ENCODE results near the gene ZBTB40. TPM values are rescaled to one million over a fixed set of nuclear protein-coding genes. Genes with fewer than 3 reads are reported as not detected.

The ZBTB40 gene
- total RNA-seq, 1 experiment from 2014 or later, result 6.7 TPM

DNA sequence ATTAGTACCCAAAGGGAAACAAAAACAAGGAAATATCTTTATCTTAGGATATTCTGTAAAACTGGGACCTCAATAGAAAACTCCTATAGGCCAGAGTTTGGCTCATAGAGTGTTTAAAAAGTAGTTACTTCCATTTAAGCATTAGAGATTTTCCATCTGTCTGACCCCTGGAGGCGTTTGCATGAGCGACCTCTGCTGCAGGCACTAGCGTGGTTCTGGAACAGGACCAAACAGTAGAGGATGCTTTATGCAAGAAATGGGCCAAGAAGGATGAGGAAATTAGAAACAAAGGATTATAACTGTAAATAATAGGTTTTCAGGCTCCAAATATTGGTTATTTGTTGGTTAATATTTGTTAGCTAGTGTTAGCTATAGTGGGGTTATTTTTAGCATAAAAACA is 5.7 kb downstream of the ZBTB40 start:
- no peak for DNase-seq (ENCODE audit: low read depth)
- in situ Hi-C loops (cut with HindIII; ENCODE audit: low pct_unique_long_range_greater_than_20kb, low sequenced_read_pairs), result no loop called here

DNA sequence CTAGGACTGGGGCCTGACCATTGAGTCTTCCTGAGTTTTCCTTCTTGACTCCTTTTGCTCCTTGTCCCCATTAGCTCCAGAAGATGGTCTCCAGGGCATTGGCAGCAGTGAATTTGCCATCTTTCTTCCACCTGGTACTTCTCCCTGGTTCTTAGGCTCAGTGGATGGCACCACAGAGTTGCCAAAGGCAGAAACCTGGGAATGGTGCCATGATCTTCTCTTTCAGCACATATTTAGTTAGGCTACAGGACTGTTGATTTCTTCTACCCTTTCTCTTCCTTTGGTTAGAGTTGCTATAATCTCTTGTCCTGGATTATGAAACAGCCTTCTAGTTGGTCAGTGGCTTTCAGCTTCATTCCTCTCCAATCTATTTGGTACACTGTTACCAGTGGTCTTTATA is 6.2 kb downstream of the ZBTB40 start:
- in situ Hi-C loops (cut with HindIII; ENCODE audit: low pct_unique_long_range_greater_than_20kb, low sequenced_read_pairs), result no loop called here
- no peak for DNase-seq (ENCODE audit: low read depth)

DNA sequence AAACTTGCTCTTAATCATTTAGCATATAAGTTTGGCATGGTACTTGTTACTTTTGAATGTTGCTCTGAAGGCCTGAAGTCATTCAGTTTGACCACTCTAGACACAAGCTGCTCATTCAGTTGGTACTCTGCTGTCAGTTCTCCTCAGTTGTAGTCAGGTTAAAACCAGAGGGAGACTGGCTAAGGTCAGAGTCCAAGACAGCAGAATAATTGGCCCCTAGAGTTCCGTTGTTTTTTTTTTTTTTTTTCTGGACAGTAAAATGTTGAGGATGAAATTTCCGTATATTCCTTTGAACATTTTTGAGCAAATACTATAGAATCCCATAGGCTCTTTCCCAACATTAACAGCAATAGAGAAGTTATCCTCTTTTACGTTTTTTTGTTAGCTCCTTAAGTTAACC is 9.4 kb downstream of the ZBTB40 start:
- in situ Hi-C loops (cut with HindIII; ENCODE audit: low pct_unique_long_range_greater_than_20kb, low sequenced_read_pairs), result no loop called here
- DNase-seq (ENCODE audit: low read depth), result no peak

DNA sequence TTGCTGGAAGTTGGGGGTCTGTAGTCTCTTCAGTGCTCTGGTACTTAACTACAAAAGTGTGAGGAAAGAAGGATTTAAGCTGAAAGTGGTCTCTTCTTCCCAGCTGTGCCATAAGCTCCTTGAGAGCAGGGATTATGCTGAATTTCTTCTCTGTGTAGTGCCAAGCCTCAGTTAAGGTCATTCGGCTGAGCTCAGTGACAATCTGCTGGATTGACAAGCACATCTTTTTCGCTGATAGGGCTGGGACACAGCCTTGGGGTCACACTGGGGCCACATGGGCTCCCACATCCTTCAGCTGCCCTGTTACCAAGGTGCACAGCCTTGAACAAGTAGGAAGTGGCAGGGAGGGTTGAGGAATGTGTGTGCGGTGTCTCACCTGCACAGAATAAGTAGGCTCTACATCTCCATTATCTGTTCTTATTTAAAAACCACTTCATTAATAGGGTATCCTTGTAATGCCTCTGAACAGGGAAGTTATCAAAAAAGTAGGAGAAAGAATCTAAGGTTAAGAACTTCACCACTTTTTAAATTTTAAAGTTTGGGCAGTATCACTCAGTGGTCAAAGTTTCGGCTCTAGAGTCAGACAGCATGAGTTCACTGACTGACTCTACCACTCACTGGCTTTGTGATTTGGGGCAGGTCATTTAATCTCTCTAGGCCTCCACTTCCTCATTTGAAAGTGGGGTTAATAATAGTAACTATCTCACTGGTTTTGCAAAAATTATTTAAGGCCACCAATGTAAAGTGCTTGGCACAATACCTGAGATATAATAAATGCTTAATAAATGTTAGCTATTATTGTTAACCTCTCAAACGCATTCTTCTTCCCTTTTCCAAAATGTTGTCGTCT is 10.3 kb downstream of the ZBTB40 start:
- in situ Hi-C loops (cut with HindIII; ENCODE audit: low pct_unique_long_range_greater_than_20kb, low sequenced_read_pairs), result no loop called here

DNA sequence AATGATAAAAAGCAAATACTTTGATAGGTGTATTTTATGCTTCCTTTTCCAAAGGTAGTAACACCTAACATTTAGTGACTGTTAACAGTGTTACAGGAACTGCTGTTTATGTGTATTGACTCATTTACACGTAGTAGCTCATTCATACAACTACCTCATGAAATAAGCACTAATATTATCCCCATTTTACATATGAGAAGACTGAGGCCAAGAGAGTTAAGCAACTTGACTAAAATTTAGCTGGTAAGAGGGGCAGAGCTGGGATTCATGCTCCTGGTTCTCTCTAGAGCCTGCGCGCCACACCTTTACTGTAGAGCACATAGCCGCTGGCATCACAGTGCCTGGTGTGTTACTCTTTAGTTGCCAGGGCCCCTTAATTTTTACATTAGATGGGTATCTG is 11.3 kb downstream of the ZBTB40 start:
- in situ Hi-C loops (cut with HindIII; ENCODE audit: low pct_unique_long_range_greater_than_20kb, low sequenced_read_pairs), result no loop called here
- DNase-seq (ENCODE audit: low read depth), result no peak

More for the DNA sequence above, 10.3 kb downstream of the ZBTB40 start:
- no peak for DNase-seq (ENCODE audit: low read depth)

DNA sequence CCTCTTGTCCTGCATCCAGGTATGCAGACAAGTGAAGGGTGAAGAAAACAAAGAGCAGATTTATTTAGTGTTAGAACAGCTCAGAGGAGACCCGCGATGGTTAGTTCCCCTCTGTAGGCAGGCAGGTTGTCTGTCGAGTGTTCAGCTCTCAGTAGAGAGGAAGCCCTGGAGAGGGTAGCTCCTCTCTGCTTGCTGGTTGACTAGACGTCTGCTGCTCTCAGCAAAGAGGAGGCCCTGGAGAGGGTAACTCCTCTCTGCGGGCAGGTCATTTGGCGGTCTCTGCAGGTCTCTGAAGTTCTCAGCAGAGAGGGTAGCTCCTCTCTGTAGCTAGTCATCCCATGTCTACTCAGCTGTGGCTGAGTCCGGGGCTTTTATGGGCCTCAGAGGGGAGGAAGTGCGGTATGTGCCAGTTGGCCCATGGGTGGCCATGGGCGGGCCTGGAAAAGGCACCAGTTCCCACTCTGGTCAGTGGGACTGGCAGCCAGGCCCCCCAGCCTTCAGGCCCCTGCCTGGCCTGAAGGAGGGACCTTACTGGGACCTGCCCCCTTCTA is 13.4 kb downstream of the ZBTB40 start:
- in situ Hi-C loops (cut with HindIII; ENCODE audit: low pct_unique_long_range_greater_than_20kb, low sequenced_read_pairs), result no loop called here
- DNase-seq (ENCODE audit: low read depth), result no peak

DNA sequence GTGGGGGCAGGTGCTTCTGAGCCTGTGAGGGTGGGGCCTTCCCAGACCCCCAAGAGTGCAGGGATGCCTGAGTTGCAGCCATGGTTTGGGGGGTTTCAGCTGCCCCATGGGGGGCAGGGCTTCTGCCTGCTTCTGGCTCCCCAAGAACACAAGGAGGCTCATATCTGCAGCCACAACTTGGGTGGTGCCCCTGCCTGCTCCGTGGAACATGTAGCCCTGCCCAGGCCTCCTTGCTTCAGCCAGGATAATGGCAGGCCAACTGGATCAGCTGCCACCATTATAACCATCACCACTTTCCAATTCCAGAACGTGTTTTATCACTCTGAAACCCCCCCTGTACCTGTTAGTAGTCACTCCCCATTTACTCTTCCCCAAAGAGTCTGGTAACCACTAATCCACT is 14.0 kb downstream of the ZBTB40 start:
- DNase-seq (ENCODE audit: low read depth), result no peak
- in situ Hi-C loops (cut with HindIII; ENCODE audit: low pct_unique_long_range_greater_than_20kb, low sequenced_read_pairs), result no loop called here

DNA sequence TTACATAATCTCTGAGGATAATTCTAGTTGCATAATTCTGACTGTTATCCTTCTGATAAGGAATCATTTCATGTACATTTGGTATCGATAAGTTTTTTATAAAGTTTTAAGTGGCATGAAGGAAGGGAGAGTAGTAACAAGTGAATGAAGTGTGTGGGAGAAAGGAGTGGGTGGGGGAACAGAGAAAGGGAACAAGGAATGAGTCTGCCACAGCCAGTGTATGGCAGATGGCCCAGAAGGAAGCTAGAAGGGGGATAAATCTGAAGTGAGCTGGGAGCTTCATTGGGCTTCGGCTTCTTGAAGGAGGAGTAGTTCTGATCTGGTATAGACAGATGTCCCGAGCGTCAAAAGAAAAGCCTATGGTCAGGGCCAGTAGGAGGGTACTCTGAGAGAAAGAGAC is 18.6 kb downstream of the ZBTB40 start:
- DNase-seq (ENCODE audit: low read depth), result no peak
- in situ Hi-C loops (cut with HindIII; ENCODE audit: low pct_unique_long_range_greater_than_20kb, low sequenced_read_pairs), result no loop called here

DNA sequence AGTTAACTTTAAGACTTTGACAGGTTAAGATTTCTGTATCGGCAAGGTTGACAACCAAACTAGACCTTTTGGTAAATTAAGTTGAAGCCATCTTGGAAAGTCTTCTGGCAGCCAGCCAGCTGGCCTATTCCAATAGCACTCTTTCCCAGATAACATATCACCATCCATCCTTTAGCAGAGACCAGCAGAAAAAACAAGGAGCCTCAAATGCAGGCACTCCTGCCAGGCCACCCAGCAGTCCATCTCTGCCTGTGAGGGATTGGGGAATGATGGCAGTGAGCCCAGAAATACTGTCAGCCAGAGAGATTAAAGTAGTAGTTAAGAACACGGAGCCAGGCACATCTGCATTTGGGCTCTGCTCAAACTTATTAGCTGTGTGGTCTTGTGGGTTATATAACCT is 19.4 kb downstream of the ZBTB40 start:
- in situ Hi-C loops (cut with HindIII; ENCODE audit: low pct_unique_long_range_greater_than_20kb, low sequenced_read_pairs), result no loop called here
- DNase-seq (ENCODE audit: low read depth), result no peak

DNA sequence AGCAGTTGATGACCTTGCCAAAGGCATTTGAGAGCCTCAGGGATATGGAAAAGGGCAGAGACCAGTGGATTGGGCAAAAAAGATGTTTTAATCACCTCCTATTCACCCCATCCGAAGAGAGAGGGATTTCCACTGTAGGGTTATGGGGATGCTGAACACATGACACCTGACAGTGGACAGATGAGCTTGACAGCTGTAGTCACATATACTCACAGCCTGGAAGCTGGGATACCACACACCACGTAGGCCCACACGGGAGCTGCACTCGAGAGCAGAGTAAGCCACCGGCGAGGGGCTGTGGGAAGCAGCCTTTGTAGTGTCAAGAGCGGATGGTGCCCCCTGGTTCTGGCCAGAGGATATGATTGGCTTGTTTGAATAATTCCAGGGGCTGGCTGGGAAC is 20.0 kb downstream of the ZBTB40 start:
- DNase-seq (ENCODE audit: low read depth), result no peak
- in situ Hi-C loops (cut with HindIII; ENCODE audit: low pct_unique_long_range_greater_than_20kb, low sequenced_read_pairs), result no loop called here

DNA sequence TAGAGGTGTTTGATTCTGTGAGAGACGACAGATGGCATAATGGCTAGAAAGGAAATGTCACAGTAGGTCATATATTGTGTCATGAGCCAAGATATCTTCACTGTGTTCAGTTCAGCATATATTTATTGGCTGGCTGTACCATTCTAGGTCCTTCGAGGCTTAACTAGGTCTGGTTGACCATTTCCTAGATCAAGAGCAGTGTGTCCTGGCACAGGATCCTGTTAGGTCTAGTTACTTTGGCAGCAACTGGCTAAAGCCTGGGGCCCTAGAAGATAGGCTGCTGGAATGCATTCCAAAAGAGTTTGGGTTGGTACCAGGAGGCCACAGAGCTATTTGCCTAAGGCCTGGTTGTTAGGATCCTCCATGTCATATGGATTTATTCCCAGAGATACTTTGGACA is 20.9 kb downstream of the ZBTB40 start:
- DNase-seq (ENCODE audit: low read depth), result no peak
- in situ Hi-C loops (cut with HindIII; ENCODE audit: low pct_unique_long_range_greater_than_20kb, low sequenced_read_pairs), result no loop called here

DNA sequence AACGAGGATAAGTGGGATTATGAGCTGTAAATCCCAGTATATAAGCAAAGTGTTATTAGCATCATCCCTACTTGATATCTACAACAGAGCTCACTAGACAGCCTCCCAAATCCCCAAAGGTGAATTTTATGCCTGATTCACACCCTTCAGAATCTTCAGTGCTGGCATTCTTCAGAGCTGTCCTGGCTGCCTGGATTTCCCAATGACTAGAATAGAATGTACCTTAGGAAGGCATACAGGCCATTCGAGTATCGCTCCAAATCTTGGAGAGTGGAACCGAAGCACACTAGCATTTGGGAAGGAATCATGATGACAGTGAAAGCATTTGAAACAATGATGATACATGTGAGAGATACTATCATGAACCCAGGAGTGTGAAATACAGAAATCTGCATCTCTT is 22.3 kb downstream of the ZBTB40 start:
- DNase-seq (ENCODE audit: low read depth), result no peak
- in situ Hi-C loops (cut with HindIII; ENCODE audit: low pct_unique_long_range_greater_than_20kb, low sequenced_read_pairs), result no loop called here

DNA sequence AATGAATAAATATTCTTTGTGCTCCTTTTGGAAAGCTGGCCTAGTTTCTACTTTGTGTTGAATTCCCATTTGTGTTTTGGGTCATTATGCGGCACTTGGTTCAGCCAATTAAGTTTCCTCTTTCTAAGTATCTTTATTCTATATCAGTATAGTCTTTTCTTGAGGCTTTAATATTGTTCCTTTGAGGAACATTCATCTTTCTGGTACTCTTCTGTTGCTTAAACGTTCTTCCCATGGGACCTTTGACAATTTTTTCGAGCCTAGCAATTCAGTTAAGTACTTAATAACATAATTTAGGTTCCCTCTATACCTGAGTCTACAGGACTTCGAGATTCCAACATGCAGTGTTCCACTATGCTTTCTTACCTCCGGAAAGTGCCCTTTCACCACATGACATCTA is 24.9 kb downstream of the ZBTB40 start:
- in situ Hi-C loops (cut with HindIII; ENCODE audit: low pct_unique_long_range_greater_than_20kb, low sequenced_read_pairs), result no loop called here
- no peak for DNase-seq (ENCODE audit: low read depth)

DNA sequence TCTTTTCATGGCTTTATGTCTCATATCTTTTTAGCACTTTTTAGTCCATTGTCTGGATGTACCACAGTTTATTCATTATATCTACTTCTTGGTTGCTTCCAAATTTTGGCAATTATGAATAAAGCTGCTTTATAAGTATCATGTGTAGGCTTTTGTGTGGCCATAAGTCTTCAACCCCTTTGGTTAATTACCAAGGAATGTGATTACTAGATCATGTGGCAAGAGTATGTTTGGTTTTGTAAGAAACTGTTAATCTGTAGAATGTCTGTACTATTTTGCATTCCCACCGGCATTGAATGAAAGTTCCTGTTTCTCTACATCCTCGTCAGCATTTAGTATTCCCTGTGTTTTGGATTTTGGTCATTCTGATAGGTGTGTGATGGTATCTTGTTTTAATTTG is 31.5 kb downstream of the ZBTB40 start:
- no peak for DNase-seq (ENCODE audit: low read depth)
- in situ Hi-C loops (cut with HindIII; ENCODE audit: low pct_unique_long_range_greater_than_20kb, low sequenced_read_pairs), result no loop called here

DNA sequence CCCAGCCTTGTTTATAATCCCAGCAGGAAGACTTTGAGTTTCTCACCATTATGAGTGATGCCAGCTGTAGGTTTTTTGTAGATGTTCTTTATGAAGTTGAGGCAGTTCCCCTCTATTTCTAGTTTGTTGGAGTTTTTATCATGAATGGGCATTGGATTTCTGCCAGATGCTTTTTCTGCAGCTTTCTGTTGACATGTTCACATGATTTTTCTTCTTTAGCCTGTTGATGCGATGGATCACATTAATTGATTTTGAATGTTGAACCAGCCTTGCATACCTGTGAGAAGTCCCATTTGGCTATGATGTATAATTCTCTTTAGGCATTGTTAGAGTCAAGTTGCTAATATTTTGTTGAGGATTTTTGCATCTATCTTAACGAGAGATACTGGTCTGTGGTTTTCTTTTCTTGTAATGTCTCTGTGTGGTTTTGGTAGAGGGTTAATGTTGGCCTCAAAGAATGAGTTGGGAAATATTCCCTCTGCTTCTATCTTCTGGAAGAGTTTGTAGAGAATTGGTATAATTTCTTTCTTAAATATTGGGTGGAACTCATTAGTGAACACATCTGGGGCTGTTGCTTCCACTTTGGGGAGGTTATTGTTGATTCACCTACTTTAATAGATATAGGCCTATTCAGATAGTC is 33.2 kb downstream of the ZBTB40 start:
- DNase-seq (ENCODE audit: low read depth), result no peak

DNA sequence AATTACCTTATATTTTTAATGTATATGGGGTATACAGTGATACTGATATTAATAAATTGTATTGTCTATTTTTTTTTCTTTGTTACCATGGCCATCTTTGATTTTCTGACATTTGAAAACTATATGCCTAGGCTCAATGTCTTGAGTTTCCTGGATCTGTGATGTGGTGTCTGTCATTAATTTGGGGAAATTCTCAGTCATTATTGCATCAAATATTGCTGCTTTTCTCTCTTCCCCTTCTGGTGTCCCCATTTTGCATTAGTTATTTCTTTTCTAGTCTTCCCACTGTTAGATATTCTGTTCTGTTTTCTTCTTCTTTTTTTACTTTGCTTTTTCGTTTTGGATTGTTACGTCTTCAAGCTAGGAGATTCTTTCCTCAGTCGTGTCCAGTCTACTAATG is 33.8 kb downstream of the ZBTB40 start:
- in situ Hi-C loops (cut with HindIII; ENCODE audit: low pct_unique_long_range_greater_than_20kb, low sequenced_read_pairs), result no loop called here
- DNase-seq (ENCODE audit: low read depth), result no peak

More for the DNA sequence above, 33.2 kb downstream of the ZBTB40 start:
- in situ Hi-C loops (cut with HindIII; ENCODE audit: low pct_unique_long_range_greater_than_20kb, low sequenced_read_pairs), result no loop called here

DNA sequence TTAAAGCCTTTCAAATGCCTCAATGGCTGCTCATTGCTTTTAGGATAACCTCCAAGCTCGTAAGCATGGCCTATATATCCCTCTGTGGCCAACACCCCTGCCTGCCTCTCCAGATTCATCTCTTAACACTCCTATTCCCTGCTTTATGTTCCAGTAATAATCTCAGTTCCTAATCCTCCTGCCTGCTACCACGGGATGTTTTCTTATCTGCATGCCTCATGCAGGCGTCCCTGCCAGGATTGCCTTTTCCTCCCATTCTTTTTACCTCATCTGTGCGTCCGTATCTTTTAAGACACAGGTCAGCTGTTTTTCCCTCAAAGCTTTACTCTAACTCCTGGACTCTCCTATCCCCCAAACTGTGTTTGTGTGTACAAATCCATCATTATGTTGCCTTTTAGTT is 36.1 kb downstream of the ZBTB40 start:
- in situ Hi-C loops (cut with HindIII; ENCODE audit: low pct_unique_long_range_greater_than_20kb, low sequenced_read_pairs), result no loop called here
- DNase-seq (ENCODE audit: low read depth), result no peak

DNA sequence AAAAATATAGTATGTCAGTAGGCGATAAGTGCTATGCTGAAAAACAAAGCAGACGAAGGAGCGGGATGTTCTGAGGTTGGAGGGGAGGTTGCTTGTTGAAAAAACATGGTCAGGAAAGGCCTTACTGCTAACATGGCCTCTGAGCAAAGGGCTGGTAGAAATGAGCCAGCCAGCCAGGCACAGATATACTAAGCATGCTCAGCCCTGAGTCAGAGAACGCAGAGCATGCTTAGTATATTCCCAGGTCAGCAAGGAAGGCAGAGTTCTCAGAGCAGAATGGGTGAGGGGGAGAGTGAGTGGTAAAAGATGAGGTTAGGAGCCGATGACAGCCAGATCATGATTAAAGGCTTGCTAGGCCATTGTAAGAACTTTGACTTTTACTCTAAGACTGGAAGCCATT is 36.7 kb downstream of the ZBTB40 start:
- no peak for DNase-seq (ENCODE audit: low read depth)
- in situ Hi-C loops (cut with HindIII; ENCODE audit: low pct_unique_long_range_greater_than_20kb, low sequenced_read_pairs), result no loop called here

DNA sequence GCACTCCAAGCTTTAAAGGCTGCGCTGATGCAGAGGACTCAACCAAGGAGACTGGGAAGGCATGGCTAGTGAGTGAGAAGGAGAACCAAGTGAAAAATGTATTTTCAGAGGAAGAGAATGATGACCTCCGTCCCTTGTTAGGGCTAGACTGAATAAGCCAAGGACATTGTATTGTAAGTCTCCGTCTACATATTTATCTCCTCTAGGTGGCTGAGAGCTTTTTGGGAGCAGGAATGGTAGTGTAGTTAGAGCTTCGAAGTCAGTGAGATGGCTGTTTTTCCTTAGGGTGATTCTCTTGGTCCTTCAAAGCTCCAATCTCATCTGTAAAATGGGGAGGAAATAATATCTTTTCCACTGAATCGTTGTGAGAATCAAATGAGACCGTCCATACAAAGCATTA is 37.6 kb downstream of the ZBTB40 start:
- in situ Hi-C loops (cut with HindIII; ENCODE audit: low pct_unique_long_range_greater_than_20kb, low sequenced_read_pairs), result no loop called here
- DNase-seq (ENCODE audit: low read depth), result no peak

DNA sequence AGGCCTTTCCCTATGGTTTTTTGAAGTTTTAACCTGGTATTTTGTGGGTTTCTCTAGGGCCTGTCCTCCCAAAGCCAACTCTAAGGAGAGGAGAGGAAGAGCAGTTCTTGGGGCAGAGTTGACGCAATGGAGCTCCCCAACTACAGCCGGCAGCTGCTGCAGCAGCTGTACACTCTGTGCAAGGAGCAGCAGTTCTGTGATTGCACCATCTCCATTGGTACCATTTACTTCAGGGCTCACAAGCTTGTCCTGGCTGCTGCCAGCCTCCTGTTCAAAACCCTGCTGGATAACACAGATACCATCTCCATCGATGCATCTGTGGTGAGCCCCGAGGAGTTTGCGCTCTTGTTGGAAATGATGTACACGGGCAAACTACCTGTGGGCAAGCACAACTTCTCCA is 38.2 kb downstream of the ZBTB40 start:
- in situ Hi-C loops (cut with HindIII; ENCODE audit: low pct_unique_long_range_greater_than_20kb, low sequenced_read_pairs), result no loop called here
- DNase-seq (ENCODE audit: low read depth), result no peak

Measured in Caki2 (cell line).